Glomerular endothelial cell (primary cell): ENCODE data around the gene EFTUD2. TPM values are rescaled to one million over a fixed set of nuclear protein-coding genes. Genes with fewer than 3 reads are reported as not detected.

Experiments used
- DNase-seq: peaks from one replicate; pipeline ENCODE4 v3.0.0-alpha.2; 2011; ENCODE audit warnings: low read depth, low spot score; ENCODE audit errors: extremely low read depth
- total RNA-seq: library from RNA; depleted of rRNA; stranded (reverse); fragments of >200 nt; gene quantifications from 2 replicates; pipeline ENCODE4 v1.2.3, GENCODE V29; 2015

Gene EFTUD2
- total RNA-seq, 1 donor from 2014 or later = 98.6 TPM

- no peak for DNase-seq
These were observed 12.1 kb upstream of the EFTUD2 start for GRCh38 chr17:44911133-44912001.

- no peak for DNase-seq
These were observed 11.2 kb upstream of the EFTUD2 start for GRCh38 chr17:44910231-44911106.

GRCh38 chr17:44909681-44910144, 10.5 kb upstream of the EFTUD2 start:
- no peak for DNase-seq

GRCh38 chr17:44908761-44909326, 9.6 kb upstream of the EFTUD2 start:
- DNase-seq = no peak

- no peak for DNase-seq
These were observed 8.7 kb upstream of the EFTUD2 start for GRCh38 chr17:44907729-44908470.

GRCh38 chr17:44906763-44907728, 7.8 kb upstream of the EFTUD2 start:
- no peak for DNase-seq

GRCh38 chr17:44906010-44906646, 6.9 kb upstream of the EFTUD2 start:
- DNase-seq = no peak

GRCh38 chr17:44905006-44906000, 6.1 kb upstream of the EFTUD2 start:
- DNase-seq = no peak

- DNase-seq = no peak
These were observed 5.0 kb upstream of the EFTUD2 start for GRCh38 chr17:44904001-44904984.

GRCh38 chr17:44903012-44903685, 3.9 kb upstream of the EFTUD2 start:
- no peak for DNase-seq

- no peak for DNase-seq
These were observed 3.0 kb upstream of the EFTUD2 start for GRCh38 chr17:44902135-44902760.

GRCh38 chr17:44901411-44901921, 2.2 kb upstream of the EFTUD2 start:
- DNase-seq = no peak

GRCh38 chr17:44900894-44901293, 1.6 kb upstream of the EFTUD2 start:
- peak; percentile 86 for DNase-seq

- no peak for DNase-seq
These were observed 524 bp downstream of the EFTUD2 start for GRCh38 chr17:44898768-44899073.

GRCh38 chr17:44894642-44895041, 4.6 kb downstream of the EFTUD2 start:
- DNase-seq = no peak
